NCI-H526 (cell line): Measurements from ENCODE around the gene TAF5L.

Experiments used
- DNase-seq, 2 experiments: peaks; one replicate each; lab custom pipeline; 2025; lab: John Stamatoyannopoulos, UW

Gene TAF5L

DNA sequence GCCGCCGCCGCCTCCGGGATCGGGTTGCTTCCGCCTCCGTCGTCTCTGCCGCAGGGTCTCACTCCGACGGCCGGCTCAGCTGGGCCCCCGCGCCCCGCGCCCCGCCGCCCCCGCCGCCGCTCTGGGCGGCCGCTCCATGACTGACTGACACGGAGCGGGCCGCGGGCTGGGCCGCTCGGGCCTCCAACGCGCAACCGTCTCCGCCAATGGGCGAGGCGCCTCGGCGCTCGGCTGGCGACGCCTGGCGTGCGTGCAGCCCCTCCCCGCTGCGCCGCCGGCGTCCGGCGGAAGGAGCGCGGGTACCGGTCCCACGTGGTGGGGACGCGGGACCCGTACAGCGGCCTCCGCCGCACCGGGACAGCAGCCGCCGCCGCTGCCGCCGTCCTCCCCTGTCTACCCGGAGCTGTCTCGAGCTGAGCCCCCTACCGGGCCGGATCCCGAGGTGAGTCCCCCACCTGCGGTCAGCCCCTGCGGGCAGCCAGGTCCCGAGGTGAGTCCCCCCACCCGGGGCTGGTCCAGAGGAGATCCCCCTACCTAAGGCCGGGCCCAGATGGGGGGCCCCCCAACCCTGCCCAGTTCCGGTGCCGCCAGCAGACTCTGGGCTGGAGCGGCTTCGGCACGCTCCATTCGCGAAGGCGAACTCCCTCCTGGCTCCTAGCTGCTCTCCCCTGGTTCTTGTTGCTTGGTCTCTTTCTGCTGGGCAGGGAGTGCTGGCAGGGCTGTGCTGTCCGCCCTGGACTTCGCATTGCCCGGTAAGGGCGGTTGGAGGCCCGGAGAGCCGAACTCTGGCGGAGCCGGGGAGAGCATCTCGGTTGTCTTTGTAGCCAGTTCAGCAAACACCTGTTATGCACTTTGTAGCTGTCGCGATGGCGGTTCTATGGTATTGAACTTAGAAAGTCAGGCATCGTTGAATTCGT, at the start of gene TAF5L, which contains the start of gene URB2:
Gene TAF5L (minus strand): TSS at position 208 of the 917 bp plus-strand sequence. CDS start 11,640 bp downstream, outside the sequence.
Gene URB2 (plus strand): TSS at position 333 of the 917 bp plus-strand sequence. CDS start 1,387 bp downstream, outside the sequence.
- DNase-seq = peak; percentile 36 to 93

DNA sequence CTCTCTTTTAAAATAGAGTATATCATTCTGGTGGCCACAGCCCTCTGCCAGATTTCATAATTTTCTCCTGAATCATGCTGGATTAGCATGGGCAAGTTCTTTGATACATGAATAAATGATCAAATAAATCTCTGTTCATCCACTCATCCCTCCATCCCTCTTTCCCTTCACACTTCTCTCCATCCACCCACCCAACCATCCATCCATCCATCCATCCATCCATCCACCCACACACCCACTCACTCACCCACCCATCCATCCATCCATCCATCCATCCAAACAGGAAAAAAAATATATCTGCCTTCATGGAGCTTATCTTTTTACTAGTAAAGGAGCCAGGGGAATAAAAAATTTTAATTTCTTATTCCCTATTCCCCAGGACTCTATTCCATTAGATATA, 49.5 kb upstream of the TAF5L start:
- no peak for DNase-seq

DNA sequence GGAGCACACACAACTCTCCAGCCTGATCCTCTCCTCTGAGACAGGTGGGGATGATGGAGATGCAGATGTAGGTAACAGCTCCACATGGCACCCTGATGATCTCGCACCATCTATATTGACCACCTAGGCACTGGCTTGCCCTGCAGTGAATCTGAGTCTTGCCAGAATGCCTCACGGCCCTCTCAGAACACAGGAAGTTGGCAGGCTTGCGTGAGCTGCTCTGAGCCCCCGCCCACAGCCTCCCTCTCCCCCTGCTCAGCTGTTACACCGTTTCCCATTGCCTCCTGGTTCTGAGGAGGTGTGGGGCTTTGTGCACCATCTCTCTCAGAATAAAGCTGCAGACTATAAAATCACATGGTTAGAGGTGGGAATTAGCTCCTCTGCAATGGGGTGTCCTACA, 48.1 kb upstream of the TAF5L start:
- no peak for DNase-seq

DNA sequence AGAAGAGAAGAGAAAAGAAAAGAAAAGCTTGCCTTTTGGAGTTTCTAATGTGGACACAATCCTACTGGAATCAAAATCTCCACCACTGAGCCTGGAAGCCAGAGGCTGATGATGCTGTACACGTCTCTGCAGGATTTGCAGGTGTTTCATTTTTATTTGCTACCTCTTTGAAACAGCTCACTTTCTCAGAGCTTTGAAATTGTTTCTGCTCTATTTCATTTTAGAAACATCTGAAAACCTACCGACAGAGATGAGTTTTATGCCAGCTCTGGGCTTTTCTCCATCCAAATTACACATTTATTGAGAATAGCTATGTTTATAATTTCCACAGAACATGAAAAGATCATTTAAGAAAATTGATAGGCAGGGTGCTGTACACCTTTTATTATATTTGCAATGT, 46.3 kb upstream of the TAF5L start:
- no peak for DNase-seq

DNA sequence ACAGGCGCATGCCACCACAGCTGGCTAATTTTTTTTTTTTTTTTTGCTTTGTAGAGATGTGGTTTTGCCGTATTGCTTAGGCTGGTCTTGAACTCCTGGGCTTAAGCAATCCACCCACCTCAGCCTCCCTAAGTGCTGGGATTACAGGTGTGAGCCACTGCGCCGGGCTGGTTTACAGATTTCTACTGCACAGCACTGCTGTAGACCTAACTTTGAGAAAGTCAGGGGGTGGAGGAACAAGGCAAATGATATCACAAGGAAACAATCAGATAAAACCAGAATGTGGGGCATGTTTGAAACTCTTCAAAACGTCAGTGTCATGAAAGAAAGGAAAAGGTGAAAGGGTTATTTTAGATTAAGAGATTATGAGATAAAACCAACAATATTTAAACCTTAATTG, 45.4 kb upstream of the TAF5L start:
- no peak for DNase-seq

DNA sequence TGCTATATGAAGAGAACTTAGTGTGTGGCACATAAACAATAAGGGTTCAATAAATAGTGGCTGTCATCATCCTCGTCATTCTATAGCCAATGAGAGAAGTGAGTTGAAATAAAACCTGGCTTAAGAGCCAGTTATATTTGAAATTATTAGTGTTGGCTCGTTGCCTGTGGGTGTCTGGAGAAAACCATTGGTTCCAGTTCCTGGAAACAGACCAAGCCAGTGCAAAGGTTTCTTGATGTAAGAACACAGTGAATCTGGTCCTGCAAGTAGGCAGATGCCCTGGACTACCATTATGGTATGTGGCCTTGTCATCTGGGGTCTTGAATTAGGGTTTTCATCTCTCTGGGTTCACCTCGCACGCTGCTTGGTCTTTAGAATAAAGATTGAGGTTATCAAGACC, 43.4 kb upstream of the TAF5L start:
- DNase-seq = no peak

DNA sequence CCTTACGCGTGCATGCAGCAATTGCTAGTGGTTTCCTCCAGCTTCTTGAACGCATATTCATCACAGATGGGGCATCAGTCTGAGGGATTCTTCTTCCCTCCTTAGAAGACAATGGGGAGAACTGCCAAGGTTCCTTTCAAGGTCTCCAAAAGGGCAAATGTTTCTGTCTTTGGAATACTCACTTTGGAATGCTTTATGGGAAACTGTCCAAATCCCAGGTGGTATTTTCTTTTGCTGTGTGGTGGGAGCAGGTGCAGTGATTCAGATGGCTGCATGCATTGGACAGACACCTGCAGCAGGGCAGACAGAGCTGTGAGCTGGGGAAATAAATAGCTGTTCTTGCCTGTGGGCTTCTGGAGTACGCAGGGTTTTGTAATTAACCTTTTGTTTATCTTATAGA, 40.7 kb upstream of the TAF5L start:
- no peak for DNase-seq

DNA sequence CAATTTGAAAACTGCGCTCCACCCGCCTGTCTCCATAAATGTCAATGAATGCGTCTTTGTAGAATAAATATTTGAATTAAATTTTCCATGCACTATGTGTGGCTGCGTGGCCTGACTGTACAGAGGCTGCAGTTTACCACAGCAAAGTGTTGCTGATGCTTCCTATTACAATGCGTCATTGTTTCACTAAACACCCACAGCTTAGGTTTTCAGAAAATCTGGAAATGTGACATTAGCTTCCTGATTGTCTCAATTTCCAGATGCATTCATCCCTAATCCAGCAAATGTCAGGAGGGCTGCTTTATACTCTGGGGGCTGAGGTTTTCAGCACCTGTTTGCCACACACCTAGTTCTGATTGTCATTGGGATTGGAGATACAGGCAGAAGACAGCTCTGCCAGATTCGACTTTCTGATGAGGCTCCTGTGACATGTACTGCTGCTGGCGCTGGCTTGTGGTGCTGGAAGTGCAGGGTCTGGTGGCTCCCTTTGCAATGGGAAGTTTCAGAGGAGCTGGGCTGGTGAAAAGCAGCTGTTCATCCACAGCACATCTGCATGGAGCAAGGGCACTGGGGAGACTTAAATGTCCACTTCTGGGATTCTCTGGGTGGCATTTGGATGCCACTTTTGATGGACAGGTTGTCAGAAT, 40.1 kb upstream of the TAF5L start:
- DNase-seq = no peak

DNA sequence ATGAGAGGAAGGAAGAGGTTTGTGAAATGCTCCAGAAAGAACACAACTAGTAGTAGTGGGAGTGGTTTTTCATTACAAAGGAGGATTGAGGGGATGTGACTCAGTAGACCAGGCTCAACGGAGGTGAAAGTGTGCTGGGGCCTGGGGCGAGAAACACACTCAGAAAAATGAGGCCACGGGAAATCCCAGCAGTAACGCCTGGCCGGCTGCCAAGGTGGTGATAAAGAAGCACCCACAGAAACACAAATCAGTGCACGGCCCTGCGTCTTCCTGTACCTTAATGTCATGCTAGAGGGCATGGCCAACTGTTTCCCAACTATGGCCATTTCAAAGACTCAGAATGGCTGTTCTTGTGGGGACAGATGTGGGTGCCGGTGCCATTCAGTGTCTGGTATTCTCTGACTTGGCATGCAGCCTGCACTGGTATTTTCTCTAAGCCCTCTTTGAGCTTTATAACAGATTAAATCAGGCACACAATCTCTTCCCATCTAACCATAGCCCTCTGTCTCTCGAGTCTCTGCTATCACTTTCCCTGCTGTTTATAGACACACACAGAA, 38.3 kb upstream of the TAF5L start:
- DNase-seq = no peak

DNA sequence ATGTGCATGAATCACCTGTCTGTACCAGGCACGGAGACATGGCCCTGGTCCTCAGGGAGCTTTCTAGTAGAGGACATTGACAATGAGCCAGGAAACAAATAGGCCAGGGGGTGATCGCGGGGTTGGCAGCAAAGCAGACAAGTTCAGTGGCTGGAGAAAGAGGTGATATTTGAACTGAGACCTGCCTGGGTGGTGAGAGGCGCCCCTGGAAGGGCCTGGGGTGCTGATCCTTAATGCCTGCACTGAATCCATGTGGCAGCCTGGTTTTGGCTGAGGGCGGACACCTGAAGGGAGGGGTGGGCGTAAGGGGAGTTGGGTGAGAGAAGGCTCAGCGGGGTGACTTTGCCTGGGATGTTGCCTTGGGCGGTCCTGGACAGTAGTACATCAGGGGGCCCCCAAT, 36.0 kb upstream of the TAF5L start:
- DNase-seq = no peak

DNA sequence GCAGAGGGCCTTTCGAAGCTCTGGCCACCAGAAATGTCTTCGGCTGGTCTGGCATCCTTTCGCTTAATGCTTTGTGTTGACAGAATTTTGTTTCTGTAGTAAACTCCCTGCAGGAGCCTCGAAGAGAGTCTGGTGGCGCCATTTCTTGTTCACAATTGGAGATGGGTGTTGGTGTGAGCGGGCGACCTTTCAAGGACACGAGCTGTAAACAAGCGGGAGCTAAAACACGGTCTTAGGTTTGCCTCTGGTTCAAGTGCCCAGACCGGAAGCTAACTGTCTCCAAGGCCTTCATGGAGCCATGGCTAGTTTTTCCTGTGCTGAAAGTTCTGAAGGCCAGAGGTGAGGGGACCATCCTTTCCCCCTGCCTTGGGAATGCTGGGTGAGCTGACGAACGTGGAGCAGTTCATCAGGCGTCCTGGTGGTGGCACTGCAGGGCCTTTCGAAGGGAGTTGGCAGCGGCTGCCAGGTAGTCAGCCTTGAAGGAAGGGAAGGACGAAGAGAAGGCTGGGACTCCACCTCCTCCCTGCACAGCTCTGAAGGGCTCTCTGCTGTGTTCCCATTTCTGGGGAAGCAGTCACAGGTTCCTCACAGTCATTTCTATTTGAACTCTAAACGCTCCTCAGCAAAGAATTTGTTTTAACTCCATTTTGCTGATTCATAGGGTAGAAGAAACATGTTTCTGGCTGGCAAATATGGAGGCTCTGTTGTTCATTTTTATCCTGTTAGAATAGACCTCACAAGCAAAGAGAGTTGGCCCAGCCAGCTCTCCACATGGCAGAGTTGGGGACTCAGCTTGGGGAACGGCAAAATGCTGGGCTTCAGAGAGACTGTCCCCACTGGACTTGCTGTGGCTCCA, 35.3 kb upstream of the TAF5L start:
- DNase-seq = peak; percentile 32 to 71

DNA sequence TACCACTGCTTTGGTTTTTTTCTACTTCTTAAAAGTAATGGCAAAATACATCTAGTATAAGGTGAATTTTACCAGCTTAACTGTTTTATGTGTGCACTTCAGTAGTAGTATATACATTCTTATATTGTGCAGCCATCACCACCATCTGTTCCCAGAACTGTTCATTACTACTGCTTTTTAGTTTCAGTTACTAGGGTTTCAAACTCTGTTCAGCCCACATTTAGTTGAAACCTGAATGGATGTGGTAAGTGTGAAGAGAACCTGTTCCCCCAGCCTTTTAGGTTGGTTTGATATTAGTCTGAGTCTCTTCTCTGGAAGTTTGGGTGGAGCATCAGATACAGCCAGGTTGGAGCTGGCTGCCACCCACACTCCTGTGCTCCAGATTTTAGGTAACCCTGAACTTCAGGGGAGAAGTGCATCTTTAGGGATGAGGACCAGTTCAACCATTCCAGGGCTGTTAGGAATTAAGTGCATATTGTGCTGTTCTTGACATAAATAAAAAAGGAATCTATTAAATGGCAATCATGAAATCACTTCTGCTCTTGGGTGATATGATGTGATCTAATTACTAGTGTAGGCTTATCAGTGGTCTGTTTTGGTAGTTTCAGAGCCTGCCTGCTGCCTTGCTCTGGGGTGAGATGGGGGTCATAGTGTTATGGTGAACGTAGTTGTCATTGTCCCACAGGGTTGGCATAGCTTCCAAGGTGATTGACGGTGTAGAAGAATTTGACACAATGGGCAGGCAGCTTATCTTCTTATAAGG, 32.3 kb upstream of the TAF5L start:
- DNase-seq = no peak

DNA sequence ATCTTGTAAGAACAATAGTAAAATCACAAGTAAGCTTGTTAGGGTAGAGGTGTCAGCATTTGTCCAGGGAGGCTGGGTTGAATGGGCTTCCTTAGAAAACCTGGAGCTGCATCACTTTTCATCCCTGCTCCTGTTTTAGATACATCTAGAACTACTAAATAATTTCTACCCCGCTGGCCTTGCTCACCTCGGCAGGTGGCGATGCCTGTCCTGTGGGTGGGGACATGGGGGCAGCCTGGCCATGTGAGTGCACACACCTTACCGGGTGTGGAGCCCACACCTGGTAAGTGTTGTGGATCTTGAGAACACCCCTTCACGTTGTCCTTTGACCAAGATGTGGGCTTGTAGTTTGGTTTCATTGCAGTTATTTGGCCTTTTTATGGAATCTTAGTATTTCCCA, 29.9 kb upstream of the TAF5L start:
- DNase-seq = no peak

DNA sequence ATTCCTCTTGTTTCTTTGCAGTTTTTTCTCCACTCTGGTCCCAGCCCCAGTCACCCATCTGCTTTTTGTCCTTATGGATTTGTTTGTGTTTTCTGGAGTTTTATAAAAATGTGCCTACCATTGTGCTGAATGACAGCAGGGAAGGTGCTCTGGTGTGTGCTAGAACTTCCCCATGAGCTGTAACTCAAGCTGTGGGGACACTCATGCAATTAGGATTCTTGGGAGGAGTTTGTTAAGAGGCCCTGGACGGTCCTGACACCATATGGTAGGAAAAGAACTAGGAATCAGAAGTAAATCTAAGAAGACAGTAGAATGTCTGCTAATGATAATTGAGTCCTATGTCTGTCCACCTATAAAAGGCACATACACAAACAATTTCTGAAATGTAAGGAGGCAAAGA, 27.5 kb upstream of the TAF5L start:
- no peak for DNase-seq

DNA sequence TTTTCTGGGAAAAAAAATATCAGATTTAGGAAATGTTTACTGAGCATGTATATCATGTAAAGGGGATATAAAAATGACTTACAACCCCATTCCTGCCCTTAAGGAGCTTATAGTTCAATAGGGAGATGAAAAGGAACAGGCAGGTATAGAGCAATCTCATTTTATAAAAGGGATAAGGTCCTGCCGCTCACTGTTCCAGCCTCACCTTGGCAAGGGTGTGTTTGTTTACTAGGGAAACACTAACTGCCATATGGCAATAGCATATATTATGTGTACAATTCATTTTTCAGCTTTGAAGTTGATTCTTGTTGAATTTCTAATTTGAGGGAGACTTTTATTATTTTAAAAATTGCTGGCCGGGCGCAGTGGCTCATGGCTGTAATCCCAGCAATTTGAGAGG, 25.6 kb upstream of the TAF5L start:
- DNase-seq = no peak

DNA sequence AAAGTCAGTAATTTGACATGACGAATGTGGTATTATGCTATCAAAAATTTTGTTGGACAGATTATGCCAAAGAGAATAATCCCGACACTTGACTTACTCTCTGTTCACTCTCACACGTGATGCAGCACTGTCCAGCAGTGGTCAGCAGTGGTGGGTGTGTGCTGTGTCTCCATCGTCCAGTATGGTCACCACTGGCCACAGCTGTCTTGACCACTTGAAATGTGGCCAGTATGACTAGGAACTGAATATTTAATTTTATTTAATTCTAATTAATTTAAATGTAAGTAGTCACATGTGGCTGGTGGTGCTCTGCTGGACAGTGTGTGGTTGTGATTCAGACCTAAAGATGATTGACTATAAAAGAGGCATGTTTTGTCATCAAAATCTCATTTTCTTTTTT, 24.1 kb upstream of the TAF5L start:
- no peak for DNase-seq

DNA sequence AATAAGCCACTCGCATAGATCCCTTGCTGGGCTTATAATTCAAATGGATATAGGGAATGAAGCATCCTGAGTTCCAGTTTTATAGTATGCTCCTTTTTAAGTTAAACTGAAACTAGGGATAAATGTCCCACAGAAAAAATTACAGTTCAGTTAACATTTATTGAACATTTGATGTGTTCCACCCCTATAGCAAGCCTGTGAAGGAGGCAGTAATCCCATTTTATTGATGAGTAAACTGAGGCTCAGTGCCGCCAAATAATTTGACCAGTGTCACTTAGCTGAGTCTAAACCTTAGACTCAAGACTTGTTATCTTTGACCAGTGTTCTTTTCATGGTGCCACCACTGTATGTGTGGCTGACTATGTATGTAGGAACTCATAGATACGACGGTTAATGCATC, 22.5 kb upstream of the TAF5L start:
- no peak for DNase-seq

DNA sequence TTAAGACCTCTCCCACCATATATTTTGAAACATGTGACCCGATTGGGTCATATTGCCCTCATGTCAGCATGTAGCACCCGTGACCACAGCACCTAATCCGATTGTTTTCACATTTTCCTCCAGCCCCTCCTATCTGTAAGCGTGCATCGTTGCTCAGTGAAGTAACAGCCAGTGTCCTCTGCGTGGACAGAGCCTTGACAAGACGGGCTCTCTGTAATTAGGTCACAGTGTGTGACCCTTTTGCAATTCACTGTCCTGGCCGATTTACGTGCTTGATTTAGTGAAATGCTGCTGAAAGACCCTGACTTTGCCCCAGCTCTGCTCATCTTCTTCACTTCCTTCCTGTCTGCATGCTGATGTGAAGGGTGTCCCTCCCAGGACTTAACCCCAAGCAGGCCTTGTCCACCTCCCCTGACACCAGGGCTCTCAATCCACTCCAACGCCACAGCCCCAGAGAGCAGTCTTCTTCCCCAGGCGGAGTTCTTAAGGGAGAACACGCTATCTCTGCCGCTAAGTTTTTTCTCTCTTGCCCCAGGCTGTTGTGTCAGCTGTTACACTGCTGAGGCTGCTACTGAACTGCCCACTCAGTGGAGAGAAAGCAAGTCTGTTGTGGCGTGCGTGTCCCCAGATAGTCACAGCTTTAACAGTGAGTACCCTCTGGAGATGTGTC, 19.5 kb upstream of the TAF5L start:
- no peak for DNase-seq

DNA sequence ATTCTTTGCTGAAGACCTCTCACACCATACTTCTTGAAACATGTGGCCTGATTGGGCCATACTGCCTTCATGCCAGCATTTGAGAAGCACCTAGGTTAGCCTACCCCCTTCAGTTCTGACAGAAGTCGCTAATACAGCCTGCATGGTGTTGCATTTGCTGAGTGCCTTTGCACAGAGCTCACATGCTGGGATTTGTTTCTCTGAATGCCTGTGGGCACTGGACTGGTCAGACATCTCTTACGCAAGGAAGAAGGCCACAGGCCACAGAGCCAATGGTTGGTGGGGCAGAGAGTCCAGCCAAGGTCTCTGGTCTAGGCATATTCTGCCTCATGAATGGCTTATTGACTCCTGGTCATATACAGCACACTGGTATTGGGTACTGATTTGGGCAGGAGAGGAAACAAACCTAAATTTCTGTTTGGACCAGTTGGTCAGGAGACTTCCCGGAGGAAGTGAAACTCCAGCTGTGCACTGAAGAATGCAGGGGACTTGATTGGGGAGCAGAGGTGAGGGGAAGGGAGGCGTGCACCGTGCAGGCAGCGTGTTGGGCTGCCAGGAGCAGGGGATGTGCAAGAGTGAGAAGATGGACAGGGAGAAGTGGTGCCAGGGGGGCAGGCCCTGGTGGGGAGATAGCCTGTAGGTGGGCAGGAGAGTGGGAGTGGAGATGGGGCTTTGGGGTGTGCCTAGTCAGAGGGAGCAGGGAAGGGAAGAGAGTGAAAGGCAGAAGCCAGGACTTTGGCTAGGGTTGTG, 18.2 kb upstream of the TAF5L start:
- no peak for DNase-seq

DNA sequence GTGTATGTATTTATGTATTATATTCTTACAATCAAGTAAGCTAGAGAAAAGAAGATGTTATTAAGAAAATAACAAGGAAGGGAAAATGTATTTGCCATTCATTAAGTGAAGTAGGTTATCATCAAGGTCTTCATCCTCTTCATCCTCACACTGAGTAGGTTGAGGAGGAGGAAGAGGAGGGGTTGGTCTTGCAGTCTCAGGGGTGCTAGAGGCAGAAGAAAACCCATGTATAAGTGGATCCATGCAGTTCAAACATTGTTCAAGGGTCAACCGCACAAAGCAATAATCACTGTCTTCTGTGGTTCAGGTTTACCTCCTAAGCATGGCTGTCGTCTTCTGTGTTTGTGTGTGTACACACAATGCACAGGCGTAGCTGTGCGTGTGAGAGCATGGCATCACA, 17.0 kb upstream of the TAF5L start:
- DNase-seq = no peak
